Ovary (tissue), 9 donors: Measurements from ENCODE around the gene HEATR5A. TPM values are rescaled to one million over a fixed set of nuclear protein-coding genes. Genes with fewer than 3 reads are reported as not detected.

Experiments
- DNase-seq, 5 donors: peaks; one replicate each; pipeline ENCODE4 v3.0.0-alpha.2; 2019 to 2020
- H3K27ac ChIP-seq, 2 donors: fragments of 200-600 bp; one replicate each; pipeline versions ENCODE4 v1.5.1 to v1.8.0; 2019 to 2022
- H3K27me3 ChIP-seq: fragments of 200-600 bp; one replicate; pipeline ENCODE4 v1.8.0; 2022
- H3K36me3 ChIP-seq: fragments of 200-600 bp; sonication (generic); one replicate; pipeline ENCODE4 v1.5.1; 2019
- H3K4me1 ChIP-seq: one replicate; pipeline ENCODE4 v1.8.1; 2013; ENCODE audit warnings: mild to moderate bottlenecking, moderate library complexity; ENCODE audit not compliant: insufficient read depth
- H3K4me3 ChIP-seq: fragments of 200-600 bp; sonication (generic); one replicate; pipeline ENCODE4 v1.5.1; 2017
- H3K9me3 ChIP-seq, 2 donors: fragments of 200-600 bp in 1 of 2; sonication (generic) in 1 of 2; one replicate each; pipeline versions ENCODE4 v1.5.1 to v1.8.1; 2013 to 2019; ENCODE audit warnings: mild to moderate bottlenecking in 1 of 2, moderate library complexity in 1 of 2
- CTCF ChIP-seq, 3 donors: fragments of 450-650 bp in 2 of 3; fragments of 200-600 bp in 1 of 3; IDR thresholded peaks; one replicate each; pipeline versions ENCODE4 v1.5.1 to v1.8.0; 2016 to 2022; ENCODE audit warnings: antibody characterized with exemption in 3 of 3, mild to moderate bottlenecking in 1 of 3
- EP300 ChIP-seq: sonication (generic); formaldehyde crosslinking; IDR thresholded peaks from one replicate; pipeline ENCODE4 v1.6.1; 2017; ENCODE audit warnings: antibody characterized with exemption
- POLR2A ChIP-seq: fragments of 450-650 bp; IDR thresholded peaks from one replicate; pipeline ENCODE4 v1.6.1; 2017; ENCODE audit warnings: antibody characterized with exemption, mild to moderate bottlenecking, moderate library complexity
- WGBS, 3 donors: extraction: QIAGEN DNeasy Blood & Tissue Kit in 1 of 3; methylation state at CpG; one replicate each; pipeline versions ENCODE4 v1.1.5 to v1.1.7; 2013 to 2017; 5-methylcytosine and 5-hydroxymethylcytosine counted together
- intact Hi-C, 4 donors: fragments of 100-400 bp; cut with DNase I; formaldehyde crosslinking; loops; one replicate each; pipeline versions ENCODE4 v1.11.0 to v1.15.1; 2022 to 2023
- polyA plus RNA-seq, 2 donors: library from polyadenylated mRNA; stranded (reverse); fragments of 200-250 nt in 1 of 2; fragments of 350-450 nt in 1 of 2; fragmentation: Illumina TruSeq in 1 of 2; extraction: RNeasy Lipid Tissue Mini Kit (QIAGEN cat#74804) in 1 of 2; gene quantifications; one replicate each; pipeline ENCODE4 v1.2.3, GENCODE V29; 2013 to 2014
- total RNA-seq, 7 donors: library from RNA; depleted of rRNA in 2 of 7; stranded (reverse); fragments of >200 nt in 2 of 7; fragmentation: NEBNext Ultra II Directional in 3 of 7; extraction: Animal tissue kit (Norgen Biotek cat#: 25700) in 3 of 7; gene quantifications; one replicate each; pipeline versions ENCODE4 v1.1.0 to v1.2.4, GENCODE V29; 2016 to 2023
- donor health status: DM: no; HTN: no; CAD: no; lungs with moderate emphysema.
- donor health status: DM: no; HTN: no; CAD: no.
- donor health status: Bipolar disorder and iron deficiency.
- donor health status: DM: yes; HTN: yes; CAD: no.
- donor health status: DM: no; HTN: no; CAD: no.
- donor health status: DM: yes; HTN: yes; CAD: no.

HEATR5A gene
- total and polyA plus RNA-seq, 9 donors, result 6.2 to 32.9 (median 22.4) TPM

DNA sequence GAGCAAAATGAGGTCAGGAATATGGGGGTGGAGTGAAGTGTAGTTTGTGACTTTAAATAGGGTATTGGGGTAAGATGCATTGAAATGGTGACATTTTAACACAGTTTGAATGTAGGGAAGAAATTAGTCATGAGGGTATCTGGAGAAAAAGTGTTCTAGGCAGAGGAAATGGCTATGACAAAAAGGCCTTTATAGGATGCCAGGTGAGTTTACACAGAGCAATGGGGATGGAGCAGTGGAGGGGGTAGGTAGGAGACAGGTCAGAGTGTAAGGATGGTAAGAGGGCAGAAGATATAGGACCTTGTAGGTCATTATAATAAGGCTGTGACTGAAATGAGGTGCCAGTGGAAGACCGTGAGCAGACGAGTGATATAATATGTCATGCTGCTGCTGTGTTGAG is 30.4 kb downstream of the HEATR5A start:
- Histone ChIP-seq H3K9me3 (no peaks in the 10 kb centered on the region), H3K4me1 (peaks cover 2% of the 10 kb centered on the region), H3K36me3 (no peaks in the 10 kb centered on the region), H3K27ac (no peak overlapping the region), H3K27me3 (no peaks in the 10 kb centered on the region), H3K4me3 (no peak overlapping the region)
- intact Hi-C loops, result no loop called here
- 57 to 63% (median 59%) methylated on average over 2 of the region's 2 CpGs for WGBS, 3 donors
- TF ChIP-seq POLR2A, result no peak
- TF ChIP-seq EP300, result no peak
- no peak for TF ChIP-seq CTCF (IDR thresholded peaks at IDR 0.05)
- DNase-seq, result no peak

DNA sequence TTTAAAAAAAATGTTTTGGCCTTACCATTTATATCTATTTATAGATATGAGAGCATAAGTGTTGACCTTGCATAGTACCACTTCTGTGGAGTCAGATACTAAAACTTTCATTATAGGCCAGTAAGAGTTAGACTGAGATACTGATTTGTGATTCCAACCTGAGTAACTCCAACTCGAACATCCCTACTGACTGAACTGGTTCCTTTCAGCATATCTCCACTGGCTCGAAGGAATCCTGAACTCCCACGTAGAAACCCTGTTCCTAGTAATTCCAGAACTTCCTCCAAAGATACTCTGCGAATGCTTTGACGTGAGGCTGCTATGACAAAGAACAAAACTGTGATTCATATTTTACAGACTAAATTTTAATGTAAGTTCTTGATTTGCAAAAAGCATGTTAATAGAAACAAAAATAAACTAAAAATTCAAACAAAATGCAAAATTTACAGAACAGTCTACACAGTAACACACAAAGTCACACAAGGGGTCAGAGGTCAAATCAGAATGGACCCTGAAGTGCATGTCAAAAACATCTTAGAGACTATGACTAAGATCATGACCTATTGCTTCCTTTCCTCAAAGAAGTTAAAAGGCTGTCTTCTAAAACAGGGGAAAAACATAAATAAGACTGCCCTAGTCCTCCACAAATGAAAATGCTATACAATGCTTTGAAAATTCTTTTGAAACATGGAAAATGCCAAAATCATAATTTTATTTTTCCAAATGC is 31.5 kb downstream of the HEATR5A start:
- TF ChIP-seq POLR2A (no peak), CTCF (IDR thresholded peaks at IDR 0.05) (no peak), EP300 (no peak)

GRCh38 chr14:31387091-31387490 is 33.3 kb downstream of the HEATR5A start:
- no peak for DNase-seq
- H3K9me3 ChIP-seq, result no peaks in the 10 kb centered on the region
- TF ChIP-seq POLR2A (no peak), EP300 (no peak), CTCF (IDR thresholded peaks at IDR 0.05) (no peak)
- WGBS, 3 donors, result 93 to 98% (median 97%) methylated on average over 7 of the region's 7 CpGs
- no peaks in the 10 kb centered on the region for H3K36me3 ChIP-seq
- H3K27ac ChIP-seq, result no peak overlapping the region
- H3K27me3 ChIP-seq, result no peaks in the 10 kb centered on the region
- no peak overlapping the region for H3K4me3 ChIP-seq
- H3K4me1 ChIP-seq, result peaks cover 2% of the 10 kb centered on the region
- intact Hi-C loops, result no loop called here

More for the DNA sequence above, 31.5 kb downstream of the HEATR5A start:
- Histone ChIP-seq H3K4me3 (no peak overlapping the region), H3K27ac (peak overlapping the region in 1 of 2 donors; percentile 22), H3K9me3 (no peaks in the 10 kb centered on the region), H3K36me3 (no peaks in the 10 kb centered on the region), H3K27me3 (no peaks in the 10 kb centered on the region), H3K4me1 (peaks cover 2% of the 10 kb centered on the region)
- DNase-seq, result no peak
- 4 to 24% (median 5%) methylated on average over 5 of the region's 5 CpGs for WGBS, 3 donors
- intact Hi-C loops, result no loop called here

DNA sequence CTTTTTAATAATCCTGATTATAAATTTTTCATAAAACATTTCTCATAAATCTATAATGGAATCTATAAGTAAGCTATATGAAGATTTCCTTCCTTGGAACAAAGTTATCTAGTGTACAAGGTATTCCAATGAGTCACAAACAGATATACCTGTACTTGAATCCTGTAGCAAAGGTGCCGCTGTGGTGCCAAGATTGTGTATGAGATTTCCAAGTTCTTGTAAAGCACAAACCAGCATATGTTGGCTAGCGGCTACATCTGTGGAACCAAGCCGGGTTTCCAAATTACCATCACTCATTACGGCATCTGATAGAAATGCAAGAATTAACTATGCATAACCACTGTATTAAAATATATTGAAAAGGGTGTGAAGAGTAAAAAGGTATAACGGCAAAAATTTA is 34.1 kb downstream of the HEATR5A start:
- H3K27ac ChIP-seq, result no peak overlapping the region
- DNase-seq, result no peak
- no peaks in the 10 kb centered on the region for H3K9me3 ChIP-seq
- no peaks in the 10 kb centered on the region for H3K36me3 ChIP-seq
- TF ChIP-seq CTCF (IDR thresholded peaks at IDR 0.05) (no peak), POLR2A (no peak), EP300 (no peak)
- H3K27me3 ChIP-seq, result no peaks in the 10 kb centered on the region
- H3K4me1 ChIP-seq, result peaks cover 2% of the 10 kb centered on the region
- no peak overlapping the region for H3K4me3 ChIP-seq
- 95 to 99% (median 98%) methylated on average over 5 of the region's 5 CpGs for WGBS, 3 donors
- intact Hi-C loops, result no loop called here
